ENCODE measurements around the gene PDE4DIP.
"Not testable (repeated sequence)": the region's sequence is repeated elsewhere in the genome, so short reads cannot be mapped to it uniquely, and the experiment has no call there.

PDE4DIP gene

DNA sequence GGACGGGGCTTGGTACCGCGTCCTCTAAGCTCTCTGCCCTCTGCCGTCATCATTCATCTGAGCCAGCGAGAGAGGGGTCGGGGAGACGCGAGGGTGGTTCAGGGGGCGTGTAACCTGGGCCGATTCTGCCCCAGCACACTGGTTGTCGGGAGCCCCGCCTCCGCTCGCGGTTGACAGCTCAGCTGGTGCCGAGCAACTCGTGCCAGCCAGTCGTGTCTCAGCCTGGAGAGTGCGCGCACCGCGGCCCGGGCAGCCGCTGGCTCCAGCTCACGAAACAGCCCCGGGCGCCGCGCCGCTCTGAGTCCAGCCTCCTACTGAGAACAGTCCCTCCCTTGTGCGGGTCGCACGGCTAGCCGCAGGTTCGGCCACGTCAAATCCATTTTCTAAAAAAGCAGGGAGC lies at the start of gene PDE4DIP:
TSS of gene PDE4DIP (plus strand) at position 209 of the 400 bp plus-strand sequence. CDS start 347 bp downstream, outside the sequence.
- not testable (repeated sequence) for DNase-seq

DNA sequence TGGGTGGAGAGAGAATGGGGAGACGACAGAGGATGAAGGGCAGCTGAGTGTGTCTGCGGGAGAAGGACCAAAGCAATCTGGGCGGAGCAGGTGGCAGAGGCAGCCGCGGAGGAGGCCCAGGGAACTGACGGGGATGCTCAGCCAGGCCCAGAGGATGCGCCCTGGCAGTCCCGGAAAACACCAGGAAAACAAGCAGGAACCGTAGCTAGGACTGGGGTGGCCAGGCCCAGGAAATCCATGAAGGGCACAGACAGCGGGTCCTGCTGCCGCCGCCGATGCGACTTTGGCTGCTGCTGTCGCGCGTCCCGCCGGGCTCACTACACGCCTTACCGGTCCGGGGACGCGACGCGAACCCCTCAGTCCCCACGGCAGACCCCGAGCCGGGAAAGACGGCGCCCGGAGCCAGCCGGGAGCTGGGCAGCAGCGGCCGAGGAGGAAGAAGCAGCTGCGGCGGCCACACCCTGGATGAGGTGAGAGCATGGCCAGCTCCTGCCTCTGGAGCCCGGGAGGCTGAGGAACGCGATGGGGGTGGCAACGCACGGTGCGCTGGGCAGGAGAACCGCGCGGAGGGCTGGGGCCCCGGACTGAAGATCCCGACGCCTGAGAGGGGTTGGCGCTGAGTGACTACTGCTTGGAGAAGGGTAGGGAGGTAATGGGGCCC lies 35.8 kb upstream of the PDE4DIP start:
- DNase-seq, result not testable (repeated sequence)

DNA sequence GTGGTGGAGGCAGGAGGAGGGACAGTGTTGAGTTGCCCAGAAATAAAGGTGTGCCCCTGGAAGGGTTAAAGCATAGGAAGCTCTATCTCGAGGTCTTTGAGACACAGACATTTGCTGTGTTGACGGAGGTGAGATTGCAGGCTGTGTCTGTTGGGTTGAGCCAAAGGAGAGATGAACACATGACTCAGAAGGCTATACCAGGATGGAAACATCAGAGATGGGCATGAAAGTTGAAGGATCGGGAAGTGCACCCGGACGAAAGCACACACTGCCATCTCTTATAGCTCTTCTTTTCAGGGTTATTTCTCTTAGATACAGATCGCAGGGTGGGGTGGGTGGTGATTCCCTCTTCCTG lies 35.3 kb upstream of the PDE4DIP start:
- DNase-seq, result not testable (repeated sequence)

DNA sequence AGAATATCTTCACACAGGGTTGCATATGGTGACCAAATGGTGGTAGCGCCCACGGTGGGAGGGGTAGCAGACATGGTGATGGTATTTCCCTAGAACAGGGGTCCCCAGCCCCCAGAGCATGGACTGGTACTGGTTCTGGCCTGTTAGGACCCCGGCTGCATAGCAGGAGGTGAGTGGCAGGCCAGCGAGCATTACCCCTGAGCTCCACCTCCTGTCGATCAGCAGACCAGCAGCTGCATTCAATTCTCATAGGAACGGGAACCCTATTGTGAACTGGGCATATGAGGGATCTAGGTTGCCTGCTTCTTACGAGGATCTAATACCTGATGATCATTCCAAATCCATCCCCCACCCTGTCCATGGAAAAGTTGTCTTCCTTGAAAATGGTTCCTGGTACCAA lies 22.0 kb upstream of the PDE4DIP start:
- DNase-seq, result not testable (repeated sequence)

DNA sequence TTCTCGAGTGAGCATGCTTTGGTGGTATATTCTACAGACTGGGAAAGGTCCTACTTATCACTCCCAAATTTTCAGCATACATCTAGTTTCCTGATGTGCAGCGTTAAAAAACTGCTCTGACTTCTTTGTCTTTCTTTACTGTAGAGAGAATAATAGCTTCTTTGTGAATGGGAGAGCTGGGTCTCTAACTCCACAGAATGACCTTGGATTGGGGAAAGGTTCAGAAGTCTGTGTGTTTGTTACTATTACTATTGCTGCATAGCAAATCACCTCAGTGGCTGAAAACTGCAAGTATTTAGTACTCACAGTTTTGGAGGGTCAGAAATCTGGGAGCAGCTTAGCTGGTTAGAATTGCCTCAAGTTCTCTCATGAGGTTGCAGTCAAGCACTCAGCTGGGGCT lies 20.4 kb upstream of the PDE4DIP start:
- DNase-seq, result not testable (repeated sequence)

DNA sequence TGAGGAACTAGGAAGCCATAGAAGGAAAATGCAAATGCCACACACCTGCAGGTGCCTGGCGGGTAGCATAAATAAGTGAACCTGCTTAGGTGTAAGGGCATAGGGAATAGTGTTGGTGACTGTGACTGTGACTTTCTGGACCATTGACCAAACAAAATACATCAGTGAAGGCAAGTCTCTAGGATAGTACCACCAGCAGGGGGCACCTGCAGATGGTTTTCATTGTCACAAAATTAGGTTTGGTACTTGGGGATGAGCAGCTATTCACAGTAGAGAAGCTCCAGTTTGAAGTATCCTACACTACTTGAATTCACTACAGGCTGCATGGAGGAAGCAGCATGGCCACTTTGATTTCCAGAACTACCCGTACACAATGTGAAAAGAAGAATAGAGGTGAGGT lies 19.2 kb upstream of the PDE4DIP start:
- DNase-seq, result not testable (repeated sequence)

DNA sequence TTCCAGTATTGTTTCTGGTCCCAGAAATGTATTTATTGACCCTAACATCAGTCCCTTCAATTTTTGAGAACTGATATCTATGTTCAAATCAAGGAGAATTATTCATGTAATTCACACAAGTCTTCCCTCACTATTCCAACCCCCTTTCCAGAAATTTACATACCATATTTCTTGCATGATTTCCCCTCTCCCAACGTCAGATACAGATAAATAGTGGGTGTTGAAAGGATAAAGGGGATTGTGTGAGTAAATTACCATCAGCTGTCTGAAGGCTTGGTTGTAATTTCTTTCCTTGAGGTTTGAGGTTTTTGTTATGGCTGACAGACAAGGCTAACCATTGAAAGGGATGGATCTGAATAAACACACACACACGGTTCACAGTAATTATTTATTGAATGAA lies 15.7 kb upstream of the PDE4DIP start:
- DNase-seq, result not testable (repeated sequence)

DNA sequence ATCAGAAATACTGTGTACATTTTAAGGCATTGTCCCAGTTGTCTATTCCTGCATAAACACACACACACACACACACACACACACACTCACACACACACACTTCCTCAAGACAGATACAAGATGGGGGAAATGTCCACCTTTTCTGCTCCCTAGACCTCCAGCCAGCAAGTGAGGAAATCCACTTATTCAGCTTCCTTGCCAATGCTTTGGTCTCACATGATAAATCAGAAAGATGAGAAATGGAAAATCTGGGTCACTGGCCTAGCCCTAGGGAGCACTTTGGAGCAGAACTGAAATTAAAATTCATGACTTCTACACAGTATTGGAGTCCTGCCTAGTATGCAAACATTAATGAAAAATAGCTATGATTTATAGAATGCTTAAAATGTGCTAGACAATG lies 15.3 kb upstream of the PDE4DIP start:
- DNase-seq, result not testable (repeated sequence)

DNA sequence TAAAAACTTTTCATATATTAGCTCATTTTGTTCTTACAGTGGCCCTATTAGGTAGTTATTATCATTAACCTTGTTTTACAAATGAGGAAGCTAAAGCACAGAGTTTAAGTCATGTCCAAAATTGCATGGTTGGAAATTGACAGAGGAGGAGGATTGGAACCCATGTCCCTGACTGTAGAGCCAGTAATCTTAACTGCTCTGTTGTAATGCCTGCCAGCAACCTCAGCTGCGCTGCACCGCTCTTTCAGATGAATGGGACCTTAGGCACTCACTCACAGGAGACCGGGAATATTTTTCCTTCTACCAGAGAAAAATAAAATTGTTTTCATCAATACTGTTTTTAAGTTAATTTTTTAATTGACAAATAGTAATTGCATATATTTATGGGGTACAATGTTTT lies 14.9 kb upstream of the PDE4DIP start:
- DNase-seq, result not testable (repeated sequence)

DNA sequence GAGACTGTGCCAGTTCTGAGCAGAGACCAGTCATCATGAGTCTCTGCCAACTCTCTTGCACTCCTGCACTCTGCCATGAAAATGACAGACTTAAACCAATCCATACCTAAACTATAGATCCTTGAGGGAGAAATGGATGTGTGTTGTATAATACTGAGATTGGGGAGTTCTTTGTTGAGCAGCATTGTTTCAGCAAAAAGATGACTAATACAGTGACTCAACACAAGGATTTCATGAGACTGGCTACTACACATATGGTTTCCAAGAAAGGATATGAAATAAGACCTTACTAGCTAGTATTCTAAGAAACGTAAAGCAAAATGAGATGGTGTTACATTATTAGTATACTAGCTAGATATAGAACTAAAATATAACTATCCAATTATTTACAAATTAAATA lies 3.0 kb upstream of the PDE4DIP start:
- not testable (repeated sequence) for DNase-seq

DNA sequence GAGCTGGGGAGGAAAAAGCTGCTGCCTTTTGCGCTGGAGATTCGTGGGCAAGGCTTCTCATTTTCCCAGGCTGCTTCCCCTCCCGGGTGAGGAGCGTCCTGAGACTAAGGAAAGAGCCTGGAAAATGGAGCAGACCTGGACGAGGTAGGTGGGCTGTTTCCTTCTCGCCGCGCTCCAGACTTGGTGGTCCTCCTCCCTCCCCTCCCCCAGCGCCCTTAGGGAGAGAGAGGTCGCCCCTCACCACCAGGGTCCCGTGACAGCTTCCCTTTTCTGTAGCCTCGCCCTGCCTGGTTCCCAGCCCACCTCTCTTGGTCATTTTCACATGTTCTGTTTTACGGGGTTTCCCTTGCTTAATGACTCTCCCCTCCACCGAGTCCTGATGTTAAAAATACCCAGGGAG lies 423 bp downstream of the PDE4DIP start:
- not testable (repeated sequence) for DNase-seq

DNA sequence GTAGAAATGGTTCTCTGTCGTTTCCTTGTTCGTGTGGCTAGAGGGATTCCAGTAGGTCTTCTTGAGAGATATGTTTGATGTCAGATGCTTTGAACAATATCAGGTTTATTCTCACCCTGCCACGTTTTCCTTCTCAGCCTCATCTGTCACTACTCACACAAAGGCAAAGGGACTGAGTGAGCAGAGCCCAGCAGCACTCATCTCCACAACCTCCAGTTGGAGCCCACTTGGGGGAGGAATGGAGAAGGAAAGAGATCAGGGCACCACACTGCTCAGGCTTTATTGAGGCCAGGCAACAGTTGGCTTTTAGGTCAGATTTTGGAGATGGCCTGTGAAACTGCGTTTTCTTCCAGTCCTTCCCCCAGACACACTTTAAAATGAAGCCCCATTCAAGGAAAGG lies 840 bp downstream of the PDE4DIP start:
- not testable (repeated sequence) for DNase-seq

DNA sequence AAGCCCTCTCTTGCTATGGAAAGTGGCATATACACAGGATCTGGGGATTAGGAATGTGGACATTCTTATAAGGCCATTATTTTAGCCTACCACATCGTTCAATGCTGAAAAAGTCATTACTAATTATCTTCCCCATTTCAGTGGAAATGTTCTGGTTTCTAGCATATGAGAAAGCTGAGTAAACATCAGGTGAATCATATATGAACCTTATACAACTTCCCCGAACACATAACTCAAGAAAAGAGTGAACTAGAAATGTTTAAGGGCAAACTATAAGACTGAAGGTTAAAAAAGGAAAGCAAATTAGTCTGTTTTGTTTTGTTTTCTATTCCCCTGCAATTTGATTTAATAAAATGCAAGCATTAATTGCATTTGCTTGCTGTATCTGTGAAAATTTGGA lies 6.1 kb downstream of the PDE4DIP start:
- DNase-seq, result not testable (repeated sequence)

DNA sequence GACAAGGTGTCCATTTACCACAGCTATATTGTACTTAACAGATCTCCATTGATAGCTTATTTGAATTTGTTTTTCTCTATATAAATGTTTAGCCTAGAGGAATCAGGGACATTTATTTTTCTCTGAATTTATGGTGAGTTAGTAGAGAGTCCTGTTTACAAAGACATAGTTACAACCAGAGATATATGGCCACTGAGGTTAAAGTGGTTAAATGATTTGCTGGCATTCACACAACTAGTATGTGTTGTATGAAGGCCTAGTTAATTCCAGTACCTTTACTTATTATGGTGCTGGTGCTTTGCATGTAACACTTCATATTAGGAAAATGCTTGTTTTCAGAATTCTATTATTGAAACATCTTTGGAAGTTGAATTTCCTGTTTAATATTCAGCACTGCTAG lies 6.6 kb downstream of the PDE4DIP start:
- DNase-seq, result not testable (repeated sequence)

DNA sequence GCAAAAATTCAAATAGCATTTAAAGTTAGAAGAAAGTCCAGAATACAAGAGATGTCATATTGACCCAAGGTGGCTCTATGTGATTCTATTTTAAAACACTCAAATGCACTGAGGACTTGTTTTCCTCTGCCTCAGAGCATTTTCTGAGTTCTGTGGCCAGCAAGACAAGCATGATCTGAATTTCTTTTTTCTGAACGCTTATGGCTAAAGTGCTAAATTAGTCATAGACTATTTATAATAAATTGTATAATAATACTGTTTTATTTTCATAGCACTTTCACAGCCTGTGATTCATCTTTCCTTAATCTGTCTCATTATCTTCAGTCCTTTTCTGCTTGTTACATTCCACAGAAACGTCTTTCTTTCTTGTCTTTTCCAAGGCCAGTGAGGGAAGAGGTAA lies 7.5 kb downstream of the PDE4DIP start:
- not testable (repeated sequence) for DNase-seq

DNA sequence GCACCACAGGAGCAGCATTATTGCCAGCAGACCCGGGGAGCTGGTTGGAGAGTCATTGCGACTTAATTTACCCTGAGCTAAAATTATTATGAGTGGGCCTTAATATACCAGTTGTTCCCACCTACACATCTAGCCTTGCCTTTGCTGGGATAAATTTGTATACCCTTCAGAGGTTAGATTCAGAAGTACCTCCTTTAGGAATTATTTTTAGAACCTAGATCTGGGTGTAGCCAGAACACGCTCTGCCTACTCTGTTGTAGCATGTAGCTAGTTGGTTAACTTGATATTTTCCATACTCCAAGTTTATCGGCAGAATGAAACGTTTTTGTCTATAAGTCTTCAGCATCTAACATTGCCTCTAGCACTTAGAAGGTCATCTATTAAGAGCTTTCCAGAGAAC lies 9.1 kb downstream of the PDE4DIP start:
- DNase-seq, result not testable (repeated sequence)

DNA sequence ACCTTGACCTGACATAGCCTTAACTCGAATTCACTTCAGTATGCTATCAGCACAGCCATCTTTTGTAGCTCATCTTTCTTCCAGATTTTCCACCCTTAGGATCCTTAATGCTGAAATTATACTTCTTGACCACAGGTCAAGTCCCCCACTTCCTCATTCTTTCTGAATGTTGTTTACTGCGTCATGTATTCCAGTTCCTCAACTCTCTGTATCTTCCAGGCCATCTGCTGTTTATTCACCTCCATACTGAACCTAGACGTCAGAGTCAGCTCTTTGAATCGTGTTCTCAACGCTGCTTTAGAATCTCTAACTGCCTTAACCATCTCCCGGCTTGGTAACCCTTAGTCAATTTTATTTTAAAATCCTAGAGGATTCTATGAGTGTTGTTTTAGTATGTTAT lies 9.8 kb downstream of the PDE4DIP start:
- not testable (repeated sequence) for DNase-seq

DNA sequence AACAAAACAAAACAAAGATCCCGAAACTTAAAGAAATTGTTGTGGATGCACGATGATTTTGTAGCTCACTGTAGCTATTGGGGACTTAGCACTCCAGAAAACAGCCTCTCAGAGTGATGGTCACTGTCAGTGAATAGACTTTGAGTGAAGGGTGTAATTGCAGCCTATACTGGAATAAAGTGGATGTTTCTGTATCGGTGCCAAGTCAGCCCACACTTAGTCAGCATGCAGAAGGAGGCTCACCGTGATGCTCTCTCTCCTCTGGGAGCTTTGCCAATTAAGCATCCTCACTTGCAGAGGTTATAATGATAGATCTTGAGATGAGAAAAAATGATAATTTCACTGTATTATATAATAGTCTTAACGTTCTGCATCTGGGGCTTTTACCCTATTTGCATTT lies 11.1 kb downstream of the PDE4DIP start:
- DNase-seq, result not testable (repeated sequence)

DNA sequence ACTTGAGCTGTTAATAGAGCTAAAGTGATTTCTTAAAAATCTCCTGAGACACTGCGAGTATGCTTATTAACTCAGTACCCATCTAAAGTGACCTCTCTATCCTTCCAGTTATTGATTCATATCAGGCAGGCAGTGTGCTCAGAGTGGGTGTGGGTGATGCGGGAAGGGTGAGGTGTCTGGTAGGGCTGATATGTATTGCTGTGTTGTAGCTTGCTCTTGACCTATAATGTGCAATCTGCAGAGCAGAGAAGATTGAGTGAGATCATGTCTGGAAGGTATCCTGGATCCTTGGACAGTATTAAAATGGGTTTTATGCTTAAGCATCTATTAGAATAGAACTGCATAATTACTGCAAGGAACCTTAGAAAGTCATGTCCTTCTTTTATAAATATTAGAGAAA lies 15.8 kb downstream of the PDE4DIP start:
- not testable (repeated sequence) for DNase-seq

DNA sequence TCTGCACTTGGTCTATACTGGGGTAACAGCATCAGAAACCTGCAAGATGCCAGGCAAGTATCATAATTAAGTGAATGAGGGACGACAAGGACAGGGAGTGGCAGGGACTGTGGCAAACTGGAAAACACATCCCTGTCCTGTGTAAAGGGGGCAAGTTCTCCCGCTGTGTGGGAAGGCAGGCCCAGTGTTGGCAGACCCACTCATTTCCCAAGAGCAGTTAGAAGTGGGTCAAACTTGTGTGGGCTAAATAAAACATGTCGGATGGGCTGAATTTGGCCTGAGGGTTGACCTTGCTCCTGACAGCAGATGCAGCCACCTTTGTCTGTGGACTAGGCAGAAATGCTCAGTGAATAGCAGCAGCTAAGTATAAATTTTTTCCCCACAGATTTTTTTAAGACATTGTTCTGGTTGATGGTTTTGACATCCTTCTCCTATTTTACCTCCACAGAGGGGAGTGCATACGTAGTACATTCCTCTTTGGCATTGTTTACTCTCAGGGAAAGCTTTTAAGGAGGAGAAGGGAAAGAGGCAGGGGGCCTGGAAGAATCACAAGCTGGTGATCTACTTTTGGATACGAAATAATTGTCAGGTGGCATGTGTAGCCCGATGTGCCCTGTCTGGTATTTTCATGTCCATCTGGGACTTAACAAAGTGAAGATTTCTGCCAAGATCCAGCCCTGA lies 16.5 kb downstream of the PDE4DIP start:
- not testable (repeated sequence) for DNase-seq

DNA sequence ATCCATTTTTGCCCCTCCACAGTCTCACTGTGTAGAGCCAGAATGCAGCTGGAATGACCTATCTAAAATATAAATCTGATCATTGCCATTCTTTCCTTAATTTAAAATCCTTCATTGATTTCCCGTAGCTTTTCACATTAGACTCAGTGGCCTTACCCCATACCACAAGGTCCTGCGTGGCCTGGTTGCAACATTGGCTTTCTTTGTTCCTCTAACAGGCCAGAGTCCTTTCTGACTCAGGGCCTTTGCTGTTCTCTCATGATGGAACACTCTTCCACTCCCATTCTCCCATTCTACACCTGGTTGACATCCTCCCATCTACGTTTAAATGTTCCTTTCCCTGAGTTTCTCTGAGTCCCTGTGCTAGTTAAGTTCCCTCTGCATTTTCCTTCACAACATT lies 18.4 kb downstream of the PDE4DIP start:
- not testable (repeated sequence) for DNase-seq

DNA sequence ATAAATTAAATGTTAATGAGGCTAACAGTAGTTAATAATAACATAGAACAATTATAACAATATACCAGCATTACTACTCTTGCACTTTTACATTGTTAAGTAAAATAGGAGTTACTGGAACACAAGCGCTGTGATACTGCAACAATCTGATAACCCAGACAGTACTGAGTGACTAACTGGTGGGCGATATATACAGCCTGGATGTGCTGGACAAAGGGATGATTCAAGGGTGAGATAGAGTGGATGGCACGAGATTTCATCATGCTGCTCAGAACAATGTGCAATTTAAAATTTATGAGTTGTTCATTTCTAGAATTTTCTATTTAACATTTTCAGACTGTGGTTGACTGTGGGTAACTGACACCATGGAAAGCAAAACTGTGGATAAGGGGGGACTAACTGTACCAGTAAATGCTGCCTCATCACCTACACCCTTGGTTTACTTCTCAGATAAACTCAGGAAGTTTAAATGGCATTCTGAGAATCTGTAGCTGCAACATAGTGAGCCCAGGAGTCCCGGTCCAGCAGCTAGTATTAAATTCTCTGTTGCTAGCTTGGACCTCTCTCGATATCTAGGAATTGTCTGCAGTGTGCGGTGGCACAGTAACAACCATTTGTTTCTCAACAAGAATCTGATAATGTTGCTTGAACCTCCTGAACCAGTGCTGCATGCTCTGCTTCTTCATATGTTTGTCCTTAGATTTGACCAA lies 24.9 kb downstream of the PDE4DIP start:
- DNase-seq, result not testable (repeated sequence)

DNA sequence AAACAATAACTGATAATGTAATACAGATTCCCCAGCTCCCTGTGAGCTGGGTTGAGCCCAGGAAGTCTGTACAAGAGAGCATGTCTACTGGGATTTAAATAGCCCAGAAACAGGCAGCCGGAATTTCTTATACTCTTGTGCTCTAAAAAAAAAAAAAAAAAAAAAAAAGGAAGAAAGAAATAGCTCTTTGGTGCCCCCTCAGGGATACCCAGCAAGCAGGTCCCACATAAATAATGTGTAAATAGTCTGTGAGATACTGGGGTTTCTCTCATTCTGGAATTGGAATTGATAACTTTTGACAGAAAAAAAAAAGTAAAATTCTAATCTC lies 25.4 kb downstream of the PDE4DIP start:
- not testable (repeated sequence) for DNase-seq

All from AML-193 (cell line).